HT-29 (cell line): ENCODE data around the gene BPHL. TPM values are rescaled to one million over a fixed set of nuclear protein-coding genes. Genes with fewer than 3 reads are reported as not detected.
"Not testable (repeated sequence)": the region's sequence is repeated elsewhere in the genome, so short reads cannot be mapped to it uniquely, and the experiment has no call there.

Source experiments
- DNase-seq: peaks from one replicate; pipeline ENCODE4 v3.0.0-alpha.2; 2015; ENCODE audit warnings: low spot score
- total RNA-seq: library from RNA; depleted of rRNA; stranded (reverse); fragments of >200 nt; shearing (Covaris generic); gene quantifications from 2 replicates; pipeline ENCODE4 v1.2.3, GENCODE V29; 2014

The BPHL gene
- total RNA-seq, 1 experiment from 2014 or later: 7.3 TPM

- peak; percentile 28 for DNase-seq
Observed at GRCh38 chr6:3156184-3157130, 37.9 kb downstream of the BPHL start.

- peak; percentile 75 for DNase-seq
Observed at GRCh38 chr6:3157131-3157933, 38.8 kb downstream of the BPHL start, which contains the start of gene TUBB2A. Gene TUBB2A (minus strand): TSS chr6:3157544. CDS start chr6:3157463, 81 bp downstream.

DNA sequence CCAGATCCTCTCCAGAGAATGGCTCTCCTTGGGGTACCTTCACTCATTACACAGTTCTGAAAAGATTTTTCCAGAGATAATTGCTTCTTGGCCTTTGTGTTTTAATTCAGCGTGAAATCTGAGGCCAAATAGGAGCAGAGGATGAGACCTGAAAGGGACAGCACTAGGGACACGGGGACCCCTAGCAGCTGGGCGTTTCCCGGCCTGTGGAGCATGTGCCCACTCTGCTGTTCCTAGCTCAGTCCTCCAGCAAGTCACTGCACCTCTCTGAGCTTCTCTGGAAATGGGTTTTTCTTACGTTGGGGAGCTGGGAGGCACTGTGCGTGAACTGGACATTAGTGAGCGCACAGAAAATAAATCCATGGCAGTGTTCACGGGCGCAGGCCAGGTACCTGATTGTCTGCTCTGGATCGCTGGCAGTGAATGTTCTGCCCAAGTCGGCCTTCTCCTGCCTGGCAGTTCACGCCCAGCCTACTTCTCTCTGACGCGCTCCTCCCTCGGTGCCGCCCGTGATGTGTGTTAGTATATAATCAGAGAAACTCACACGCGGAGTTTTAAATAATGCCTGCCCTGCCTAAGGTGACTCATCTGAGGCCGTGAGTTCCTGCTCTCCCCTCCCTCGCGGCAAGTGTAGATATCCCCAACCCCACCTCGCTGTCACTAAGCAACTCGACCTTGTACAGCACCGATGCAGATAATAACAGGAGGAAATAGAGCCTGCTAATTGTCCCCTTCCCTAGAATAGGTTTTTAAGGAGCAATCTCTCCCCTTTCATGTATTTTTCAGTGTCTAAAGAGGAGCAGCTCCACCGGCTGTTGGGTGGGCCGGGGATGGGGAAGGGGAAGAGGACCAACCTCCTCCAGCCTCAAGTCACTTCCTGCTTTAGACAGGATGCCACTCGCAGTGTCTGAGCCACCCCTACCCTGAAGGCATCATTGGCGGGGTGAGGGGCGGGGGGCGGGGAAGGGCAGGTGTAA is 41.6 kb downstream of the BPHL start:
- DNase-seq: peak; percentile 91

DNA sequence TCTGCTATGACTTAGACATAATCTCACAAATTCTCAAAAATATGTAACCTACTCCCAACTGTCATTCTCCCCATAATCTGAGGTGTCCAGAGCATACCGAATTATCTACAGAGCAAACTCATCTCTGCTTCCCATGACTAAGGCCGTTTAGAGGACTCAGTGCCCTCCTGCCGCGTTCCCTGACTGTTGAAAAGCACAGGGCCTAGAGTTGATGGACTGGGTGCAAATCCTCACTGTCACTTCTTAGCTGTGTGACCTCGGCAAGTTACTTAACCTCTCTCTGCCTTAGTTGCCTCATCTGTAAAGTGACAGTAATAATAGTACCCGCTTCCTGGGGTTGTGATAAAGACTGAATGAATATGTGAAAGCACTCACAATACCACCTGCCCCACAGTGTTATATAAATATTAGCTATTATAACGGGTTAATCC is 43.6 kb downstream of the BPHL start:
- DNase-seq: no peak

GRCh38 chr6:3162565-3163247 is 44.2 kb downstream of the BPHL start:
- DNase-seq: peak; percentile 89

DNA sequence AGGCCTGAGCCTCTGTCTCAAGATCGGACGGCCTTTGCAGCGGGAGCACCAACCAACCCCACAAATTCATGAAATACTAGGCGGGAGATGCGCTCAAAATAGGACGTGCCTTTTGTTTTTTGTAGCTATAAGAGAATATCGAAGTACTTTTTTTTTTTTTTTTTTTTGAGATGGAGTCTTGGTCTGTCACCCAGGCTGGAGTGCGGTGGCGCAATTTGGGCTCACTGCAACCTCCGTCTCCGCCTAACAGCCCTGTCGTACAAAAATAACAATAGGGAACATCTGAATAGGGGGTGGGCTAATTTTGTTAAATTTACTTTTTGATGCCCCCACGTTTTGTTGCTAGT is 44.7 kb downstream of the BPHL start:
- no peak for DNase-seq

DNA sequence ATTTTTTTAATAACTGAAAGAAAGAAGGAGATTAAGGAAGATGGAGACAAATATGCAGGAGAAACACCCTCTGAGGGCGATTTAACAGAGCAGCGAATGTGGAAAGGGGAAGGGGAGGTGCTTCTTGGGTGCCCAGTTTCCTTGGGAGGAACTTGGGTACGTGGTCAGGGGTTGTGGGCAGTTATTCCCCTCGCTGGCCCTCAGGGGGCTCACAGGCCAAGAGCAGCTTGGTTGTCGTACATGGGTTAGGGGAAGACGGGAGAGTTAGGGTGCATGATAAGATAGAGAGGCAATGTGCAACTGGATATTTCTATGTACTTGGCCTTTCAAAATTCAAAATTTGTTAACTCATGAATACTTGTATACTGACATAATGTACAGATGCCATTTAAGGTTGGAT is 45.9 kb downstream of the BPHL start:
- no peak for DNase-seq

DNA sequence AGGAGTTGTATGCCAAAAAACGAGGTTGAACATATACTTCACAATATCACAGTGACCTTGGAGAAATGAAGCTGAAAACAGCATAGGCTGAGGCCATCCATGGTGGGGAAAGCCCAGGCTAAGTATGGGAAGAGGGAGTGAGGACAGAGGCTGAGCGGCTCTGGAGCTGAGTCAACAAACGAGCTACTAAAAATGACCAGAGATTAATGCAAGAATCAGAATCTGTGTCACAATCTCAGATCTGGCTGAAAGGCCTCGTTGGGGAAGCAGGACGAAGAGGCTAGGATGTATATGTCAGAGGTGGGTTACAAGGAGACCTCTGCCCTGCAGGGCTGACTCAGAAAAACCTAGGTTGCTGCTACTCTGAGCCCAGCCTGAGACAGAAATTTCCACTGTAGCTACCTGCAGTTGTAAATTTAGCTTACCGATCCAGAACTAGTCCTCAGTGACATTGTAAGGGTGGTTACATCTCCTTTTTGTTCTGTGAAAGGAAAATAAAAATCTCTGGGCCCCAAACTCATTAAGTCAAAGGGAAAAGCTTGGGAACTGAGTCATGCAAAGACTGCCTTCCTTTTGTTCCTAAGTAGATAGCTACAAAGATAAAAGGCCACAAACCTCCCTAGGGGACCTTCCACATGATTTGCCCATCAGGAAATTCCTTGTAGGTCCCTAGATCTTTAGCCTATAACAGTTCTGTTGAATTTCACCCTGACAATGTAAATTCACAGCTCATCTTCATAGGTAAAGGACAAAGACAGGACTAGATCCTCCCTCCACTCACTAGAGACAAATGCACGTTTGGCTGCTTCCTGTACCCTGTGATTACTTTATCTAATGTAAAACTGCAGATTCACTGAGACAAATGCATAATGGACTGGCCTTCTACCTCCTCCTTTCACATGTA is 47.4 kb downstream of the BPHL start:
- peak; percentile 29 for DNase-seq

DNA sequence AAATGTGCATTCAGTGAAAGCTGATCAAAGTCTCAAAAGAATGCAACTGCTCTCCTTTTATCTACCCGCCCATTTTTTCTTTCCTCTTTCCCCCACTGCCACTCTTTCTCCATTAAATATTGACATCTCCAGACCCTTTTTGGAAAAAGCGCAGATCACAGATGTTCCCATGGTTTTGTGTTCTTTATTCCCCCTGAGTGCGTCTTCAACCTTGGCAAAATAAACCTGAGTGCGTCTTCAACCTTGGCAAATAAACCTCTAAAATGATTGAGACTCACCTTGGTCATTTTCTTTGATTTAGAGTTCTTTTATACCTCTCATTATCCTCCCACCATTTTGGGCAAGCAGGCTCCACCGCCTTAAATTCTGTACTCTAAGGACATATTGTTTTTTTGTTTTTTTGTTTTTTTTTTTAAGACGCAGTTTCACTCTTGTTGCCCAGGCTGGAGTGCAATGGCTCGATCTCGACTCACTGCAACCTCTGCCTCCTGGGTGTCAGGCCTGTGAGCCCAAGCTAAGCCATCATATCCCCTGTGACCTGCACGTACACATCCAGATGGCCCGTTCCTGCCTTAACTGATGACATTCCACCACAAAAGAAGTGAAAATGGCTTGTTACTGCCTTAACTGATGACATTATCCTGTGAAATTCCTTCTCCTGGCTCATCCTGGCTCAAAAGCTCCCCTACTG is 48.2 kb downstream of the BPHL start:
- DNase-seq: not testable (repeated sequence)

DNA sequence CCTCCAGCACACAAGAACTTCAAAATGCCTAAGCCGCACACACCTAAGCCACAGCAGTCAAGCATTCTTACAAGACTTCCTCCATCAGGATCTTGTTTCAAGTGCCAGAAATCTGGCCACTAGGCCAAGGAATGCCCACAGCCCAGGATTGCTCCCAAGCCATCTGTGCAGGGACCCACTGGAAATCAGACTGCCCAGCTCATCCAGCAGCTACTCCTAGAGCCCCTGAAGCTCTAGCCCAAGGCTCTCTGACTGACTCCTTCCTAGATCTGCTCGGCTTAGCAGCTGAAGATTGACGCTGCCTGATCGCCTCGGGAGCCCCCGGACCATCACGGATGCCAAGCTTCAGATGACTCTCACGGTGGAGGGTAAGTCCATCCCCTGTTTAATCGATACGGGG is 49.5 kb downstream of the BPHL start:
- DNase-seq: not testable (repeated sequence)

GRCh38 chr6:3170676-3171075 is 52.2 kb downstream of the BPHL start:
- not testable (repeated sequence) for DNase-seq

DNA sequence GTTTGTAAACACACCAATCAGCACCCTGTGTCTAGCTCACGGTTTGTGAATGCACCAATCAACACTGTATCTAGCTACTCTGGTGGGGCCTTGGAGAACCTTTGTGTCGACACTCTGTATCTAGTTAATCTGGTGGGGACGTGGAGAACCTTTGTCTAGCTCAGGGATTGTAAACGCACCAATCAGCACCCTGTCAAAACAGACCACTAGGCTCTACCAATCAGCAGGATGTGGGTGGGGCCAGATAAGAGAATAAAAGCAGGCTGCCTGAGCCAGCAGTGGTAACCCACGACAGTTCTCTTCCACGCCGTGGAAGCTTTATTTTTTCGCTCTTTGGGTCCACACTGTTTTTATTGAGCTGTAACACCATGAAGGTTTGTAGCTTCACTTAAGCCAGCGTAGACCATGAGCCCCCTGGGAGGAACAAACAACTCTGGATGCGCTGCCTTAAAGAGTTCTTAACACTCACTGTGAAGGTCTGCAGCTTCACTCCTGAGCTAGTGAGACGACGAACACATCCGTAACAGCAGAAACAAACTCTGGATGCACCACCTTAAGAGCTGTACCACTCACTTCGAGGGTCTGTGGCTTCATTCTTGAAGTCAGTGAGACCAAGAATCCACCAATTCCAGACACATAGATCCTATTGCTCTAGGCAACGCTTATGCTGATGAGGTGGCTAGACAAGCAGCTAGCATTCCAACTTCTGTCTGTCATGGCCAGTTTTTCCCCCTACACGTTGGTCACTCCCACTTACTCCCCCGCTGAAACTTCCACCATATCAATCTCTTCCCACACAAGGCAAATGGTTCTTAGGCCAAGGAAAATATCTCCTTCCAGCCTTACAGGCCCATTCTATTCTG is 53.0 kb downstream of the BPHL start:
- DNase-seq: not testable (repeated sequence)

- DNase-seq: not testable (repeated sequence)
Observed at GRCh38 chr6:3172789-3173188, 54.3 kb downstream of the BPHL start.

DNA sequence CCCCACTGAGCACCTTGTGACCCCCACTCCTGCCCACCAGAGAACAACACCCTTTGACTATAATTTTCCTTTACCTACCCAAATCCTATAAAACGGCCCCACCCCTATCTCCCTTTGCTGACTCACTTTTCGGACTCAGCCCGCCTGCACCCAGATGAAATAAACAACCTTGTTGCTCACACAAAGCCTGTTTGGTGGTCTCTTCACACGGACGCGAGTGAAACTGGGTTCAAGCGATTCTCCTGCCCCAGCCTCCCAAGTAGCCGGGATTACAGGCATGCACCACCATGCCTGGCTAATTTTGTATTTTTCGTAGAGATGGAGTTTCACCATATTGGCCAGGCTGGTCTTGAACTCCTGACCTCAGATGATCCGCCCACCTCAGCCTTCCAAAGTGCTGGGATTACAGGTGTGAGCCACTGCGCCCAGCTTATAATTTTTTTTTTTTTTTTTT is 55.2 kb downstream of the BPHL start:
- not testable (repeated sequence) for DNase-seq

DNA sequence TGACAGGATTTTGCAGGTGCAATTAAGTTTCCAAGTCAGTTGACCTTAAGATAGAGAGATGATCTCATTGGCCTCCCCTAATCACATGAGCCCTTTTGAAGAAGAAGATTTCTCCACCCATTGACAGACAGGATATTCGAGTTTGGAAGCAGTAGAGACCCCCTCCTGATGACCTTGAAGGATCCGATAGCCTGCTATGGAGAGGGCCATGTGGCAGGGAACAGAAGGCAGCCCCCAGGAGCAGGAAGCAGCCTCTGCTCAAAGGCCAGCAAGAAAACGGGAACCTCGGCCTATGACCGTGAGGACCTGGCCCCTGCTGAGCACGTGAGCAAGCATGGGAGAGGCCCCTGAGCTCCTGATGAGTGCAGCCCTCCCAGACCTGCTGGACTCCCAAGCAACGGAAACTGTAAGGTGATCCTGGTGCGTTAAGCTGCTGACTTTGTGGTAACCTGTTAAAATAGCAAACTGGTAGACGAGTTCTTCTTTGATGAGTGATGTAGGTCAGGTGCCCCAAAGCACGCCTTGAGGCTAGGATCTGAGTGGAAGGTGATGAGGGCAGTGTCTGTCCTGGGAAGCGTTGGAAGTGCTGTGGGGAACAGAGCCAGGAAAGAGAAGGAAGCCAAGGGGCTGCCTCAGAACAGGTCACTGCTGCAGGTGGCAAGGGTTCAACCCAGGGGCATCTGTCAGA is 57.3 kb downstream of the BPHL start:
- no peak for DNase-seq

GRCh38 chr6:3176562-3177355 is 58.2 kb downstream of the BPHL start:
- DNase-seq: peak; percentile 41
